MM.1S (cell line): Measurements from ENCODE around the gene PROM2.

Source experiments
- CTCF ChIP-seq: fragments of 300-600 bp; sonication (generic); IDR thresholded peaks from 2 replicates; pipeline ENCODE4 v1.5.1; 2016; ENCODE audit warnings: antibody characterized with exemption, low read length, mixed read lengths
- EZH2 ChIP-seq: fragments of 300-600 bp; sonication (generic); optimal IDR thresholded peaks from 2 replicates; pipeline ENCODE3; 2017; ENCODE audit warnings: low read depth, mild to moderate bottlenecking, antibody characterized with exemption, low read length, mixed read lengths
- EZH2phosphoT487 ChIP-seq: fragments of 300-600 bp; sonication (generic); IDR thresholded peaks from 2 replicates; pipeline ENCODE4 v1.6.1; 2018; ENCODE audit warnings: antibody characterized with exemption, low read length

GRCh38 chr2:95327861-95328260, 53.6 kb downstream of the PROM2 start:
- no peak for TF ChIP-seq CTCF
- TF ChIP-seq EZH2 = no peak
- no peak for TF ChIP-seq EZH2phosphoT487
